Superior temporal gyrus (tissue), 1 donor: ENCODE results near the gene TBC1D26.
"Not testable (repeated sequence)": the region's sequence is repeated elsewhere in the genome, so short reads cannot be mapped to it uniquely, and the experiment has no call there.

Experiments
- DNase-seq: peaks from one replicate; pipeline ENCODE4 v3.0.0-alpha.2; 2016; ENCODE audit errors: extremely low spot score

Gene TBC1D26

DNA sequence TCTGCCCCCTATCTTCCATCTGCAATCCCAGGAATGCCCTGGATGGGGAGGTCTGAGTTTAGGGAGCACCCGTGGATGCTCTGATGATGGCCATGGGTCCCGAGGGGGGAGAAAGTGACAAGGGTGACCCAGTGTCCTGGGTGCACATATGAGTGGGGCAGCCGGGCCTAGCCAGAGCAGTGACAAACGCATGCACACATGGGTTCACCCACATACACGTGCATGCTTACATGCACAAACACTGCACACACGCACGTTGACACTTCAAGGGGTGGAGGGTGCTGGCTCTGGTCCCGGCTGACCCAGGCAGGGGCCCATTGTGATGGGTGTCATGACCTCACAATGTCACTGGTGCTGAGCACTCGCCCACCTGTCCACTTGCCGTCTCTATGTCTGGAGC, at the start of gene TBC1D26:
TBC1D26 (plus strand) TSS at position 384 of the 400 bp plus-strand sequence. CDS start 3,066 bp downstream, outside the sequence.
- not testable (repeated sequence) for DNase-seq

DNA sequence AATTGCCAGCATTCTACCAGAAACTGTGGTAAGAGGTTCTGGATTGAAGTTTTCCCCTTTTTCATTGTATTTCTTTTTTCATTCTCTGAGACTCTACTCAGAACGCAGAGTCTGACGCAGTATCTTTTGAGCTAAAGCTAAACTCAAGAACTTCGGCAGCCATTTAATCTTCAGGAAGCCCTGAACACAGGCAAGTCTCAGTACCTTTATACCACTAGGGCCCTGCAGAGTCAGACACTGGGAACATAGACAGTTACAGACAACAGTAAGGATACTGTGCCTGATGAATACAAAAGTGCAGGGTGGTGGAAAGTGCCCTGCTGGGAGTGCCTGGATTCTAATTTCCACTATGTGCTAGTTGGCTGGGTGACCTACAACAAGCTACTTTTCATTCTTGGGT, 48.9 kb upstream of the TBC1D26 start:
- DNase-seq = not testable (repeated sequence)

DNA sequence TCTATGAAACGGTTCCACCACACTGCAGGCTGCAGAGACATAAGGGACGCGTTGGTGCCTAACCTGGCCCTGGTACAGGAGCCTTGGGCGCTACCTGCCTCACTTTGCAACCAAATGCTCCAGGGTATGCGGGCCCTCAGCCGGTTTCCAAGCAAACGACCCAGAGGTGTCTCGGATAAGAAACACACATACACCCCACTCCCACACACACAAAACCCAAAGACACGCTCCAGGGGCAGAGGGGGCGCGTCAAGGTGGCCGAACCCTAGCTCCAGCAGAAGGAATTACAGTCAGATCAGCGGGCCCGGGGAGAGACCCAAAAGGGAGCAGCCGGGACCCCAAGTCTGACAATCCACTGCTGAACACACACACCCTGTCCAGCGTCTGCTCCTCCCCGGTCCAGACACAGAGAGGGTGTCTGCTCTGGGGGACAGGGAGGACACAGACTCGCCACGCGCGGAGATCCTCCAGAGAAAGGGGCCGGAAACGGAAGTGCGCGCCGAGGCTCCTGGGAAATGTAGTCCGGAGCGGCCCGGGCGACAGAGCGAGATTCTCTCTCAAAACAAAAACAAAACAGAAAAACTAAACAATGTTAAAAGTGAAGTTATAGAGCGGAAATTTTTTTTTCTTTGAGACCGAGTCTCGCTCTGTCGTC, 48.1 kb upstream of the TBC1D26 start, which contains the start of gene TRIM16:
TRIM16 (minus strand) TSS at position 488 of the 655 bp plus-strand sequence. CDS start 32,702 bp downstream, outside the sequence.
- DNase-seq = peak; percentile 89

DNA sequence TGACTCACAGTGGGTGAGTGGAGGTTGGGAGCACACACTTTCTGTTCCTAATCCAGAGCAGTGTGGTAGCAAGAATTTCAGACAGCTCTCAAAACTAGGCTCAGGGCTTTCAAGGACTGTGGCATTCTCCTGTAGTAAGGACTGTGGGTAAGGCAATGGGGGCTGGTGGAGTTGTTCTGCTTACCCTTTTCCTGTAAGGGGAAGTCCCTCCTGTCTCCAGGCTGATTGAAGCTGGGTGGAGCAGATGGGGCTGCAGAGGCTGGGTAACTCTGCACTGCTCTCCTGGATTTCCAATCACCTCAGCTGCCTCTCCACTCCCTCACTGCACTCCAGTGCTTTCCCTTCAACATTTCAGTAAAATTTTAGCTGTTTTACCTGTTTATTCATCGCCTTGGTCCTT, 44.6 kb upstream of the TBC1D26 start:
- not testable (repeated sequence) for DNase-seq

DNA sequence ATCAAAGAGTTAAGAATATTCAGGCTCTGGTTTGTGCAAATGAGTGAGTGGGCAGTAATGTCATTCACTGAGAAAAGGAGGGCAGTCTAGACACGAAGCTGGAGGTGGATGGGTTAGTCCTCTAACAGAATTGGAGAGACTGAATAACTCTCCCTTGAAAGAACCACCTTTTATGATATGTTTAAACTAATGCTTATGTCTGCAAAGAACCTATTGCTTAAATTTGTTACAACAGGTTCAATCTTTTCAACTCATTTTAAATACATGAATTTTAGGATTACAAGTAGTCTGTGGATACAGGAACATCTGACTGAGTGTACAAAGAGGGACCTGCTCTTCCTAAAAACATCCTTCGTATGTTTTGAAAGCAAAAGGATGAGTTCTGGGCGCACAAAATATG, 33.1 kb upstream of the TBC1D26 start:
- peak; percentile 51 for DNase-seq

DNA sequence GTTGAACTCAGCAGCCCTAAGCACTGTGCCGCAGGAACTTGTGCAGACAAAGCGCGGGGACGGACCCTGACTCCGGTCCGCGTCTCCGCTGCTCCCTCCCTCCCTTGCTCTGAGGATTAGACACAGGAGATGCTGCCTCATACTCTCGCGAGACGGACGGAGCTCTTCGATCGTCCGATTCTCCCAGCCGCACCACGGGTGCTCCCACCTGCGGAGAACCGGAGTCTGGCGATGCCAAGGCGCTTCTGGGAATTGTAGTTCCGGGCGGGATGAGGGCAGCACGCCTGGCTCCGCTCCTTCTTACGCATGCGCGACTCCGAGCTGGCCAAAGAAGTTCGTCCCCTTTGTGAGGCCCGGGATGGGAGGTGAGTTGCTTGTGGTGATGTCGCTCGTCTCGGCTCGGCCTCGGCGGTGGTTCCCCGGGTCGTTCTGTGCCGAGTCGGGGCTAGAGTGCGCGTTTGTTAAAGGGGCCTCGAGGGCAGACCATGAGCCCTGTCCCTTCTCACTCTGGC, 32.6 kb upstream of the TBC1D26 start, which contains the start of gene ZNF286A:
ZNF286A (plus strand) TSS at position 340 of the 512 bp plus-strand sequence. CDS start 578 bp downstream, outside the sequence.
- DNase-seq = peak; percentile 98

DNA sequence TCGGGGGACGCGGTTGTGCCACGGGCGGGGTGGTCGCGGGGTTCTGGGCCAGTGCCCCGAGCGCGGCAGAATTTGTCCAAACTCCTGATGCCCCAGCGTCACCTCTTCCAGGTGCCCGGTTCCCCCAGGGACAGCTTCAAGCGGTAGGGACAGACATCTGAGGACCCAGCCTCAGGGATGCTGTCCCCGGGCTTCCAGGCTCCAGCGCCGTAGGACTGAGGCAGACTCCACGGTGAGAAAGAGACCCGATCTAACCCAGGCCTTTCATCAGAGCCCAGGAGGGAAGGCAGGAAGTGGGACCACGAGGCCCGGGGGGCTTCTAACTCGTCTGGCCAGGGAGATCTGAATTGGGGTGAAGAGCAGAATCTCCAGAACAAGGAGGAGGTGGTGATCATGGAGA, 32.1 kb upstream of the TBC1D26 start:
- DNase-seq = not testable (repeated sequence)

DNA sequence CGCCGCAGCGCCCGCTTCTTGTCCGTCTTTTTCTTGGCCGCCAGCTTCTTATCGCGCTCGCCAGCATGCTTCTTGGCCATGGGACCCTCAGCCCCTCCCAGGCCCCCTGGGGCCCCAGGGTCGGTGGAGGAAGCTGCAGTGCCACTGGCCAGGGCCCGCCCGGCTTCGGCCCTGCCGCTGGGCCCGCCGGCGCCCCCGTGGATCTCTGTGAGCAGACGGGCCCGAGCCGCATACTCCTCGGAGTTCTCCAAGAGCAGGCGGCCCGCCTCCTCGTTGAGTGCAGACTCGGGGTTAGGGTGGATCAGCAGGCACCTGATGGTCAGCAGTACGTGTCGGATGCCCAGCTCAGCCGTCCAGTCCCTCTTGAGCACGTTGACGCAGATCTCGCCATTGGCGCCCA, 27.8 kb upstream of the TBC1D26 start:
- not testable (repeated sequence) for DNase-seq

DNA sequence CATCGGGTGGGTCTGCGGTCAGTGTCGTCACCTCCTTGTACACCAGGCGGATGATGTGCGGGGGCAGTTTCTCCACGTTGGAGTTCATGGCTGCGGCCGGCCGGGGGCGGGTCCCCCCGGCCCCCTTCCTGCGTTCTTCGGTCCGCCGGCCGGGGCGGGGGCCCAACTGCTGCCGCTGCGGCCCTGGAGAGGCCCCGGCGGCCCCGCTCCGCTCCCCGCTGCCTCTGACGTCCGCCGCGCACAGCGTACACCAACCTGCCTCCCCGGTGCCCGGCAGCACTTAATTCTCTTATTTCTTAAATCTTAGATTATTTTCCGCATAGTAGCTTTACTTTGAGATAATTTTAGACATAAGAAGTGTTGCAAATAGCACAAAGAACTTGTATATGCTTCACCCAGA, 27.3 kb upstream of the TBC1D26 start:
- DNase-seq = not testable (repeated sequence)

DNA sequence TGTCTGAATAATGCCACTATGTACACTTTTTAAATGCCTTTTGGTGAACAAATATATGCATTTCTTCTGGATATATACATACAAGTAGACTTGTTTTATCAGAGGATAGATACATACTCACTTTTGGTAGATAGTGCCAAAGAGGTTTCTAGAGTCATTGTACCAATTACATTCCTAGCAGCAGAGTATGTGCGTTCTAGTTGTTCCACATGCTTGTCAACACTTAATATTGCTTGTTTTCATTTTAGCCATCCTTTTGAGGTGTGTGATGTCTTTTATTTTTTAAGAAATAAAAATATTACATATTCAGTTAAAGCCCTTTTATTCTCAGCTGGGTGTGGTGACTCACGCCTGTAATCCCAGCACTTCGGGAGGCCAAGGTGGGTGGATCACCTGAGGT, 23.2 kb upstream of the TBC1D26 start:
- DNase-seq = not testable (repeated sequence)

DNA sequence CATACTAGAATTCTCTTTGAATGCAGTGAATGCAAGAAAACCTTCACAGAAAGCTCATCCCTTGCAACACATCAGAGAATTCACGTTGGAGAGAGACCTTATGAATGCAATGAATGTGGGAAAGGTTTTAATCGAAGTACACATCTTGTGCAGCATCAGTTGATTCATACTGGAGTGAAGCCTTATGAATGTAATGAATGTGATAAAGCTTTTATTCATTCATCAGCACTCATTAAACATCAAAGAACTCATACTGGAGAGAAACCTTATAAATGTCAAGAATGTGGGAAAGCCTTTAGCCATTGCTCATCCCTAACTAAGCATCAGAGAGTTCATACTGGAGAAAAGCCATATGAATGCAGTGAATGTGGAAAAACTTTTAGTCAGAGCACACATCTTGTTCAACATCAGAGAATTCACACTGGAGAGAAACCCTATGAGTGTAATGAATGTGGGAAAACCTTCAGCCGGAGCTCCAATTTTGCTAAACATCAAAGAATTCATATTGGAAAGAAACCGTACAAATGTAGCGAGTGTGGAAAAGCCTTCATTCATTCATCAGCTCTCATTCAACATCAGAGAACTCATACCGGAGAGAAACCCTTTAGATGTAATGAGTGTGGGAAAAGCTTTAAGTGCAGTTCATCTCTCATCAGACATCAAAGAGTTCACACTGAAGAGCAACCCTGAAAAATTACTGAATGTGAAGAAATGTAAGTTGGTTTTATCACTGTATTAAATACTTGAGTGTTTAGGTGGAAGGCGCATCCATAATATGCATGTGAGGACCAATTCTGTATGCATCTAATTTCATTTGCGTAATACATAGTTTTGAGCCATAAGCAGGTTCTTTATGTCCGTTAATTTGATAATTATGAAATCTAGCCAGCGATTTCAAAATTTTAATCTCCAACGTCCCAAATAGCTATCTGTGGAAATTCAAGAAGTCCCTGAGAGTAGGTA, 15.2 kb upstream of the TBC1D26 start:
- not testable (repeated sequence) for DNase-seq

DNA sequence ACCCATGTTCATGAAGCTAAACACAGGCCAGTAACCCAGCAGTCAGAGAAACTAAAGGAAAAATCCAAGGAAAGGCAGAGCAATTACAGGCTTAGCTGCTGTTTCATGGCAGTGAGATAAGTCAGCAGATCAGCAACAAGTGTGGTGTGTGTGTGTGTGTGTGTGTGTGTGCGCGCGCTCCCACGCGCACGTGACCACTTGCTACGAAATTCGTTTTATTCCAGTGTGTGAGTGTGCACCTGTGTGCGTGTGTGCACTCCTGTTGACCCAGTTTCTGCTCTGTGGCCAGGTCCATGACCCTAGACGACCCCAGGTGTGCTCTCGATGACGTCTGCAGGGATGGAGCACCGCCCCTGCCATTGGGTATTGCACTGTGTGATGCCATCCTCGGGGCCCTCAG, 1.5 kb upstream of the TBC1D26 start:
- DNase-seq = not testable (repeated sequence)

DNA sequence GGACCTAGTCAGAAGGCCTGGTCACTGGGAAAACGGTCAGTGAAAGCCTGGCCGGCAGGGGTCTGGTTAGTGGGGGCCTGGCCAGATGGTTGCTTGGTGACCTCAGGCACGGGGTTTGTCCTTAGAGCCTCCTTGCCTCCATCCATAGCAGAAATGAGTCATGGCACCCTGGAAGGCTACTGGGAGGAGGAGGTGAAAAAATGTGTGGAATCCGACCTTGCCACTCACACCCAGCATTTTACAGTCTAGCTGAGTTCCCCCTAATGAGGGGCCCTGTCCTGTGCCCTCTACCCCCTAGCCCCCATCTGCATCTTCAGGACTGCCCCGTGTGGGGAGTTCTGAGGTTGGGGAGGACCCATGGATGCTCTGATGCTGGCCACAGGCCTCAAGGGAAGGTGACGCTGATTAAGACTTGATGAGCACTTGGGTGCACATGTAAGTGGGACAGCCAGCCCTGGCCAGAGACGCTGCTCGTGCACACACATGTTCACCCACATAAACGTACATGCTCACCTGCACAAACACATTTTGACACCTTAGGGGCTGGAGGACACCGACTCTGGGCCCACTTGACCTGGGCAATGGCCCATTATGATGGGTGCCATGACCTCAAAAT, 1.2 kb downstream of the TBC1D26 start:
- not testable (repeated sequence) for DNase-seq

DNA sequence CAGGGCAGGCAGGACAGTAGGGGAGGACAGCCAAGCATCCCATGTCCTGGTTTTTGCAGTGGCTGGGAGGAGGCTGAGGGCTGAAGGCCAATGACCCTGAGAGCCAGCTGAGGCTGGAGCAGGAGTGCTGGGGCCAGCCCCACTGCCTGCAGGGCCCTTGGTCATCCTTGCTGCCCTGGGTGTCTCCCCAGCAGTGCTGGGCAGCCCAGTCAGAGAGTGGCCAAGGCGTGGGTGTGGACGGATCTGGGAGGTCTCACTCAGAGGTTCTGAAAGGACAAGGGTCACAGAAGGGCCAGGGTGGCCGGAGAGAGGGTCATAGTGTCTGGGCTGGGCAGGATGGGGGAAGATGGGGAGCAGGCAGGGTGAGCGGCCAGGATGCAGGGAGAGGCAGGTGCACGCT, 4.5 kb downstream of the TBC1D26 start:
- not testable (repeated sequence) for DNase-seq

DNA sequence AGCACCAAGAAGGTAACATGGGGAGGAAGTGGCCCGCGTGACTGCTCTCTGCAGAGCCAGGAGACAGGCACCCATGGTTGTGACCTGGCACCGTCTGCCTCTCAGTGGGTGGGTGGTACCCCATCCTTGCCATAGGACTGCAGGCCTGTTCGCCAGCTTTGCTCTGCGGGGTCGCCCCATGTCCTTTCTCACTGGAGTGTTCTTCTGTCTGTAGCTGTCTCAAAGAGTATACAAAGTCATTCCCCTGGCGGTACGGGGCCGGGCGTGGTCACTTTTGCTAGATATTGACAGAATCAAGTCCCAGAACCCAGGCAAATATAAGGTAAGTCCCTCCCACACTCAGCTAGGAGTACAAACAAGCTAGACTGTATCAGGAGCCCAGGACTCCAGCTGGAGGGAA, 6.0 kb downstream of the TBC1D26 start:
- no peak for DNase-seq

DNA sequence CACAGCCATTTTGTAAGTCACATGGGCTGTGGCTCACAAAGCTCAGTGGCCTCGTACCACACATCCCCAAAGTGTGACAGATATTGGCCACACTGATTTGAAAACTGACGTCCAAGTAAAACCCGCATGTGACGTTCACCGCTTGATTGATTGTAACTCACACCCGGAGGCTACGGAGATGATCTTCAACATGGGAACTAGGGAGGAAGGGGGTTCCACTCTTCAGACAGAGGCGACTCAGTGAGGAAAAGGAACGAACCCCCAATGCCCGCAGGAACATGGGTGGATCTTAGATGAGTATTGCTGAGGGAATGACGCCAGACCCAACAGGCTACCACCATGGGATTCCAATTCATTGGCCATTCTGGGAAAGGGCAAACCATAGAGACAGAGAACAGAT, 7.2 kb downstream of the TBC1D26 start:
- not testable (repeated sequence) for DNase-seq

DNA sequence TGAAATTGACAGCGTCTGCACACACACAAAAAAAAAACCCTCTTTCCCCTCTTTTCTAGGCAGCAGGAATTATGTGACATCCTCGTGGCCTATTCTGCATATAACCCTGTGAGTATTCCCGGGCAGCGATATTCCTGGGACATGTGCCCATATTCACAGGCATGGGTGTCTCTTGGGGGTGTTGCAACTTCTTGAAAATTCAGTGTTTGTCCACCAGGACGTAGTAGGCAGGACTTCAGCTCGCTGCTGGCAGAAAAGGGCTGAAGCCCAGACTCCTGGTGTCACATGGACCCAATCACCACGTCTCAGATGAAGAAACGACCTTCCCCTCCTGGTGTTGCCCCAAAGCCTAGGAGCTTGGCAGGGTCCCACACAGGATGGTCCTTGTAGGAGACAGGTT, 8.0 kb downstream of the TBC1D26 start:
- not testable (repeated sequence) for DNase-seq

DNA sequence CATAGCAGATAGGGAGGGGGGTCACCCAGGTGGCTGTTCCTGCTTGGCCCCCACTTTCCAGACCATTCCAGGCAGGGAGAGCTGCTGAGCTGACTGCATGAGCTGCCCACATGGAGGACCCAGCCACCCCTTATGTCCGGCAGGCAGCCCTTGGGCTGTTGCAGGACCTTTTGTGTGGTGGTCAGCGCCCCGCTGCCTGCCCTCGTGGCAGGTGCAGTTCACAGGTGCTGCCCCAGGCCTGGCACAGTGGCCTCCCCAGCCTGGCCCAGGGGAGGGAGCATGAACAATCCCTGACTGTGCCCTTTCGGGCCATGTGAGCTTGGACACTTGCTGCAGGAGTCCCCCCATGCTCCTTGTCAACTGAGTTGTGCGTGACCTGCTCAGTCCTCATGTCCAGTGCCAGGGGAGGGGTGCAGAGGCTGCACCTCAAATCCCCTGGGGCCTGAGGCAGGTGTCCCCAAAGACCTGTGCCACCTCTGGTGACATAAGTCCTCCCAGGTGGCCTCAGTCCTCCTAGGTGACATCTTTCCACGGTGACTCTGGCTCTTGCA, 8.6 kb downstream of the TBC1D26 start:
- DNase-seq = no peak

DNA sequence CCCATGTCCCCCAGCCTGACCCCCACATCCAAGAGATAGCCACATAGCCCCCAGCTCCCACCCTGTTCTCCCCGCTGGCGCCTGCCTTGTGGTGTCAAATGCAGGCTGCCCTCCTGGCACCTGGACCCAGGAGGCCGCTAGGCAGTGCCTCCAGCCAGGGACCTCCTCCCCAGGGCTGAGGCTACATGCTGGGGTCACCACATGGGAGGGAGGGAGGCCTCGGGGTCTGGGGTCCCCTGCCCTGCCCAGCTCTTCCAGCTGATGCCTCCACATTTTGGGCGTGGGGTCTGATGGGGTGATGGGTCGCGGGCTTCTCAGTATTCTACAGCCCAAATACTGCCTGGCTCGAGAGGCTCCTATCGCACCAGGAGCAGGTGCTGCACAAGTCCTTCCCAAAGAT, 9.5 kb downstream of the TBC1D26 start:
- no peak for DNase-seq

DNA sequence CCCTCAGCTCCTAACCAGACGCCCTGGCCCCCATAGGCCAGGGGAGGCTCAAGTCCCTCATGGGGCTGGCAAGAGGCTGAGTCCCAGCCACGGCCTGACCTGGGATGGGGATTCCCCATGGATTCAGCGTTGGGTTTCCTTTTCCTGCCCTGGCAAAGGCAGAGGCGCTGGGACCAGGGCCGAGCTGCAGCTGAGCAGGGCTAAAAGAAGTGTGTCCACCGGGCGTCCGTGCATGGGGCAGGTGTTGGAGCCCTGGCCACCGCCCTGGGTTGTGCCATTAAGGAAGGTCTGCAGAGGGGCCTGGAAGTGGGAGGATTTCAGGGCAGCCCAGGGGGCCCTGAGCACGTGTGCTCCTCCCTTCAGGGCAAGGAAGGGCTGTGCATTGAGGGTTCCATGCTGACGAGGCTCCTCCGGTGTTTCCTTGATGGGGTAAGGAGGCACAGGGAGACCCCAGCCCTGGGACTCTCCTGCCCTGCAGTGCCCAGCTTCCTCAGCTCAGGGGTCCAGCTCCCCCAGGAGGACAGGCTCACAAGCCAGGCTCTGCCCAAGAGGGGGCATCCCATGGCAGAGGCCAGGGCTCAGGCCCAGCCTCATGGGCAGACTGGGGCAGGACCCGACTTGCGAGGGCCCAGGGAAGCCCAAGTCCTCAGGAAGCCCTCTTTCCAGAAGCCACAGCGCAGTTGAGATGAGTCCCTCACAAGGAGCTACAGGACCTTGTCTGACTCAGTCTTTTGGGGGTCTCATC, 10.1 kb downstream of the TBC1D26 start:
- DNase-seq = no peak

DNA sequence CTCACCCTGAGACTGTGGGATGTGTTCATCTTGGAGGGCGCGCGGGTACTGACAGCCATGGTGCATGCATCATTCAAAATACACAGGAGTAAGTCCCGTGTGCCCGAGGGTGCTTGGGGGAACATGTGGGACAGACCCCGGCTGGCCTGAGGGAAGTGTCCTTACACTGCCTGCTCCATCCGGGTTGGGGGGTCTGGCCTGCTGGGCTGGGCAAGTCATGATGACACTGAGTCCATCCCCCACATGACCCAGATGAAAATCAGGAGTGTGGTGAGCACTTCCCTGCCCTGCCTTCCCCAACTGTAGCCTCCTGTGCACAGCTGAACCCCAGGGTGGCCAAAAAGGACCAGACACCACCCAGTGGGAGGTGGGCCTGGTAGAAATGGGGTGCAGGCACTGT, 10.8 kb downstream of the TBC1D26 start:
- DNase-seq = no peak
